Uterus (tissue), 4 donors: ENCODE results near the gene NPW. TPM values are rescaled to one million over a fixed set of nuclear protein-coding genes. Genes with fewer than 3 reads are reported as not detected.

Source experiments
- DNase-seq, 2 donors: peaks; one replicate each; pipeline ENCODE4 v3.0.0-alpha.2; 2019 to 2020
- H3K27ac ChIP-seq, 2 donors: fragments of 200-600 bp; sonication (generic); 1 replicate in 1 of 2; 2 replicates in 1 of 2; pipeline ENCODE4 v1.5.1; 2016 to 2018
- H3K27me3 ChIP-seq, 2 donors: fragments of 200-600 bp; sonication (generic); one replicate each; pipeline ENCODE4 v1.5.1; 2018 to 2019; ENCODE audit warnings: control low read depth in 1 of 2
- H3K36me3 ChIP-seq, 2 donors: fragments of 200-600 bp; sonication (generic); one replicate each; pipeline ENCODE4 v1.5.1; 2019; ENCODE audit warnings: control low read depth in 1 of 2
- H3K4me1 ChIP-seq, 2 donors: fragments of 200-600 bp; sonication (generic); one replicate each; pipeline ENCODE4 v1.5.1; 2018 to 2019; ENCODE audit warnings: control low read depth in 1 of 2
- H3K4me3 ChIP-seq, 2 donors: fragments of 200-600 bp; sonication (generic); 1 replicate in 1 of 2; 2 replicates in 1 of 2; pipeline ENCODE4 v1.5.1; 2018 to 2019; ENCODE audit warnings: mild to moderate bottlenecking in 1 of 2
- H3K9me3 ChIP-seq, 2 donors: fragments of 200-600 bp; sonication (generic); one replicate each; pipeline ENCODE4 v1.5.1; 2019; ENCODE audit warnings: control low read depth in 1 of 2
- CTCF ChIP-seq, 4 experiments: fragments of 200-600 bp in 2 of 4; fragments of 450-650 bp in 2 of 4; sonication (generic) in 2 of 4; IDR thresholded peaks; one replicate each; pipeline ENCODE4 v1.5.1; 2016 to 2019; ENCODE audit warnings: antibody characterized with exemption in 4 of 4, mild to moderate bottlenecking in 2 of 4, moderate library complexity in 1 of 4
- POLR2A ChIP-seq, 2 donors: fragments of 450-650 bp; IDR thresholded peaks; one replicate each; pipeline ENCODE4 v1.6.1; 2016; ENCODE audit warnings: antibody characterized with exemption in 2 of 2, mild to moderate bottlenecking in 1 of 2, moderate library complexity in 1 of 2
- intact Hi-C: fragments of 100-400 bp; cut with DNase I; formaldehyde crosslinking; loops from one replicate; pipeline ENCODE4 v1.15.1; 2023; ENCODE audit warnings: low total_unique reads
- total RNA-seq, 4 donors: library from RNA; depleted of rRNA in 3 of 4; stranded (reverse); fragments of >200 nt in 3 of 4; gene quantifications; one replicate each; pipeline versions ENCODE4 v1.1.0 to v1.2.4, GENCODE V29; 2014 to 2023
- donor health status: DM: yes; HTN: yes; CAD: no.

Gene NPW
- total RNA-seq, 4 donors from 2014 or later = 1.5 TPM; not detected in 3

- intact Hi-C loops = no loop called here
- TF ChIP-seq POLR2A (IDR thresholded peaks at IDR 0.05) (no peak), CTCF (IDR thresholded peaks at IDR 0.05) (no peak)
- Histone ChIP-seq H3K4me1 (peaks cover 0 to 6% of the 10 kb centered on the region in 2 donors), H3K9me3 (no peaks in the 10 kb centered on the region), H3K36me3 (no peaks in the 10 kb centered on the region), H3K4me3 (no peak overlapping the region), H3K27ac (peak overlapping the region; percentile 80 to 83), H3K27me3 (no peaks in the 10 kb centered on the region)
- no peak for DNase-seq
Measured at GRCh38 chr16:2029350-2029749, 9.8 kb downstream of the NPW start.

GRCh38 chr16:2030036-2030435 is 10.5 kb downstream of the NPW start:
- H3K4me1 ChIP-seq = peaks cover 0 to 10% of the 10 kb centered on the region in 2 donors
- DNase-seq = no peak
- intact Hi-C loops = no loop called here
- peak overlapping the region; percentile 80 to 83 for H3K27ac ChIP-seq
- no peak for TF ChIP-seq CTCF (IDR thresholded peaks at IDR 0.05)
- no peak for TF ChIP-seq POLR2A (IDR thresholded peaks at IDR 0.05)
- no peak overlapping the region for H3K4me3 ChIP-seq
- H3K36me3 ChIP-seq = no peaks in the 10 kb centered on the region
- H3K27me3 ChIP-seq = no peaks in the 10 kb centered on the region
- no peaks in the 10 kb centered on the region for H3K9me3 ChIP-seq

- intact Hi-C loops = no loop called here
- DNase-seq = no peak
- peaks cover 0 to 20% of the 10 kb centered on the region in 2 donors for H3K4me1 ChIP-seq
- H3K27me3 ChIP-seq = no peaks in the 10 kb centered on the region
- peak overlapping the region; percentile 80 to 83 for H3K27ac ChIP-seq
- TF ChIP-seq POLR2A (IDR thresholded peaks at IDR 0.05) = no peak
- TF ChIP-seq CTCF (IDR thresholded peaks at IDR 0.05) = no peak
- no peaks in the 10 kb centered on the region for H3K36me3 ChIP-seq
- H3K9me3 ChIP-seq = no peaks in the 10 kb centered on the region
- no peak overlapping the region for H3K4me3 ChIP-seq
Measured at GRCh38 chr16:2031081-2031577, 11.5 kb downstream of the NPW start.

- peak in 1 of 2 donors; percentile 41 for DNase-seq
- Histone ChIP-seq H3K4me1 (peaks cover 0 to 29% of the 10 kb centered on the region in 2 donors), H3K36me3 (no peaks in the 10 kb centered on the region), H3K27me3 (no peaks in the 10 kb centered on the region), H3K9me3 (no peaks in the 10 kb centered on the region), H3K27ac (peak overlapping the region; percentile 80 to 83), H3K4me3 (peak overlapping the region in 1 of 2 donors; percentile 14)
- intact Hi-C loops = no loop called here
- TF ChIP-seq POLR2A (IDR thresholded peaks at IDR 0.05) (no peak), CTCF (IDR thresholded peaks at IDR 0.05) (no peak)
Measured at GRCh38 chr16:2032285-2033056, 12.9 kb downstream of the NPW start.
